ENCODE data around the gene OR2V1. TPM values are rescaled to one million over a fixed set of nuclear protein-coding genes. Genes with fewer than 3 reads are reported as not detected.
"Not testable (repeated sequence)": the region's sequence is repeated elsewhere in the genome, so short reads cannot be mapped to it uniquely, and the experiment has no call there.

OR2V1 gene
- total RNA-seq, 2 donors from 2014 or later, result not detected

DNA sequence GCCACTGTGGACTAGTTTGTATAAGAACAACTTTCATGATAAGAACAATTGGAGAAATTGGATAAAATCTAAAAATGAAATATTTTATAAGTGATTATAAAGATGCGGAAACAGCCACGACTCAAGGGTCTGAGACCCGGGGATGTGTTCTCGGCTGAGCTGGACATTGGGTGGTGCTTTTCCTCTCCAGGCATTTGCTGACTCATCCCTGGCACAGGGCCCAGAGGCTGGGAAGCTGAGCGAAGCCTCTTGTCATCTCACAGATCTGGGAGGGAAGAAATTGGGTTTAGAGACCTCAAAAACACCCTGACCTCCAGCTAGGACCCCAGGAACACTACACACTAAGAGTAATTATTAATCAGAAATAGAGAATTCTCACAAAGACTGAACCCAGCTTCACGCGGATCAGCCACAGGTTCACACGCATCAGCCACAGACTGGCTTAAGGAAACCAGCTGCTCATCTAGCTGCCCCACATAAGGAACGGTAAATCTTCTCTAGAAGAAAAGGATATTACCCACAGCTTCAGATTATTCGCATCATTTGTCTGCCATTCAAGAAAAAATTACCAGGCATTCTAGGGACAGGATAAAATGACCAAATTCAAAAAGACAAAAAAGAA lies 2.8 kb upstream of the OR2V1 start:
- Mint-ChIP-seq H3K27me3 (ENCODE audit: insufficient read depth) (peaks cover 28% of the 10 kb centered on the region), H3K36me3 (ENCODE audit: low read depth) (no peaks in the 10 kb centered on the region), H3K4me3 (no peak overlapping the region), H3K9me3 (peaks cover 23% of the 10 kb centered on the region), H3K27ac (no peak overlapping the region), H3K4me1 (no peaks in the 10 kb centered on the region)
- no peaks in the 10 kb centered on the region for H3K27me3 ChIP-seq (ENCODE audit: control insufficient read depth, insufficient read depth, low read length, poor library complexity, severe bottlenecking)
- no peak overlapping the region for H3K9ac ChIP-seq (ENCODE audit: extremely low read depth, low read length, poor library complexity, severe bottlenecking)
- TF ChIP-seq CTCF (conservative IDR thresholded peaks at IDR 0.05), result no peak
- peaks cover 23% of the 10 kb centered on the region for H3K9me3 ChIP-seq (ENCODE audit: control insufficient read depth, low read length)
- H3K36me3 ChIP-seq (ENCODE audit: control insufficient read depth, insufficient read depth, low read length), result no peaks in the 10 kb centered on the region
- H3K27ac ChIP-seq (ENCODE audit: low read depth, low read length), result no peak overlapping the region
- H3K4me3 ChIP-seq (ENCODE audit: low read length), result no peak overlapping the region
- no peak for DNase-seq
- WGBS, 2 experiments (ENCODE audit: insufficient coverage in 1 of 2, insufficient read length in 1 of 2), result 79 to 88% methylated on average over 7 to 10 of the region's 10 CpGs
- H3K4me1 ChIP-seq (ENCODE audit: control insufficient read depth, insufficient read depth, low read length), result no peaks in the 10 kb centered on the region

GRCh38 chr5:181133083-181133482 lies 2.1 kb upstream of the OR2V1 start:
- H3K27me3 Mint-ChIP-seq (ENCODE audit: insufficient read depth), result peaks cover 34% of the 10 kb centered on the region

DNA sequence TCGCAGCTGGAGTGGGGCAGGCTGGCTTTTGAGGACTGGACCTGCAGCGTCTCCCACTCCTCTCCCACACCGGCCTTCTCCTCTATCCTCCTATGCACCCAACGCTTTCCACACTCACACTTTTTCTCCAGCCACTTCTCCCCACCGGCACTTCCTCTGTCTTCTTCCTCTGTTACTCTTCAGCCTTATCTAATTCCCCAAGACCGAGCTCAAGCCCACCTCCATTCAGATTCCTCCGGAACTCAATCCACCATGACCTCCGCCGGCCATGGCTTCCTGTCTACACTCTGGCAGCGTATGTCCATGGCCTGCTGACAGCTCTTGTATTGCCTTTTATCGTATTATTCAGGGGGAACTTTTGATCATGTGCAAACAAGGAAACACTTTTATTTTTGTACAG lies 545 bp upstream of the OR2V1 start:
- no peak overlapping the region for H3K4me3 Mint-ChIP-seq
- Histone ChIP-seq H3K9me3 (ENCODE audit: control insufficient read depth, low read length) (peaks cover 21% of the 10 kb centered on the region), H3K4me3 (ENCODE audit: low read length) (no peak overlapping the region), H3K4me1 (ENCODE audit: control insufficient read depth, insufficient read depth, low read length) (no peaks in the 10 kb centered on the region), H3K27ac (ENCODE audit: low read depth, low read length) (no peak overlapping the region), H3K36me3 (ENCODE audit: control insufficient read depth, insufficient read depth, low read length) (no peaks in the 10 kb centered on the region), H3K27me3 (ENCODE audit: control insufficient read depth, insufficient read depth, low read length, poor library complexity, severe bottlenecking) (no peaks in the 10 kb centered on the region), H3K9ac (ENCODE audit: extremely low read depth, low read length, poor library complexity, severe bottlenecking) (no peak overlapping the region)
- no peaks in the 10 kb centered on the region for H3K4me1 Mint-ChIP-seq
- peaks cover 3% of the 10 kb centered on the region for H3K9me3 Mint-ChIP-seq
- H3K27me3 Mint-ChIP-seq (ENCODE audit: insufficient read depth), result peaks cover 45% of the 10 kb centered on the region
- no peaks in the 10 kb centered on the region for H3K36me3 Mint-ChIP-seq (ENCODE audit: low read depth)
- 70 to 85% methylated on average over 5 to 10 of the region's 11 CpGs for WGBS, 2 experiments (ENCODE audit: insufficient coverage in 1 of 2, insufficient read length in 1 of 2)
- TF ChIP-seq CTCF (conservative IDR thresholded peaks at IDR 0.05), result no peak
- no peak for DNase-seq
- H3K27ac Mint-ChIP-seq, result no peak overlapping the region

More at GRCh38 chr5:181133083-181133482, 2.1 kb upstream of the OR2V1 start:
- H3K36me3 Mint-ChIP-seq (ENCODE audit: low read depth), result no peaks in the 10 kb centered on the region
- H3K27ac Mint-ChIP-seq, result no peak overlapping the region
- Histone ChIP-seq H3K36me3 (ENCODE audit: control insufficient read depth, insufficient read depth, low read length) (no peaks in the 10 kb centered on the region), H3K27ac (ENCODE audit: low read depth, low read length) (no peak overlapping the region), H3K9ac (ENCODE audit: extremely low read depth, low read length, poor library complexity, severe bottlenecking) (no peak overlapping the region), H3K27me3 (ENCODE audit: control insufficient read depth, insufficient read depth, low read length, poor library complexity, severe bottlenecking) (no peaks in the 10 kb centered on the region), H3K9me3 (ENCODE audit: control insufficient read depth, low read length) (peaks cover 20% of the 10 kb centered on the region), H3K4me3 (ENCODE audit: low read length) (no peak overlapping the region), H3K4me1 (ENCODE audit: control insufficient read depth, insufficient read depth, low read length) (no peaks in the 10 kb centered on the region)
- 76 to 86% methylated on average over 2 to 3 of the region's 3 CpGs for WGBS, 2 experiments (ENCODE audit: insufficient coverage in 1 of 2, insufficient read length in 1 of 2)
- H3K9me3 Mint-ChIP-seq, result peaks cover 16% of the 10 kb centered on the region
- no peak for DNase-seq
- H3K4me3 Mint-ChIP-seq, result no peak overlapping the region
- TF ChIP-seq CTCF (conservative IDR thresholded peaks at IDR 0.05), result no peak
- H3K4me1 Mint-ChIP-seq, result no peaks in the 10 kb centered on the region

DNA sequence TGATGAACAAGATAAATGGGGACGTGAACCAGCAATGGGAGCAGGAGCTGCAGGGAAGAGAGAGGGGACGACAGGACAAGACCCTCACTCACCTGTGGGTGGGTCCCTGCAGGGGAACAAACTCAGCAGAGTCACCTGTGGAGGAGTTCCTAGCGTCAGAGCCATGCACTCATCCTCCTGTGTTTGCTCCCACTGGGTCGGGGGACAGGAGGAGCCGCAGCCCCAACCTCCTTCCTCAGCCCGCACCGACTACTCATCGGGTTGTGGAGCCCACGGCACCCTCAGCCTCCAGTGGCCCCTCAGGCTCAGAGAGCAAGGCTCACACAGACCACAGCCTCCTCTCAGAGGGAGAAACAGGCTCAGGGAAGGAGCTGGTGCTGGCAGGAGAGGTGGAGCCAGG lies 888 bp downstream of the OR2V1 start:
- H3K9me3 ChIP-seq (ENCODE audit: control insufficient read depth, low read length), result peaks cover 27% of the 10 kb centered on the region
- H3K36me3 ChIP-seq (ENCODE audit: control insufficient read depth, insufficient read depth, low read length); H3K4me3 ChIP-seq (ENCODE audit: low read length); DNase-seq; H3K4me1 ChIP-seq (ENCODE audit: control insufficient read depth, insufficient read depth, low read length); H3K4me3 Mint-ChIP-seq; H3K27me3 ChIP-seq (ENCODE audit: control insufficient read depth, insufficient read depth, low read length, poor library complexity, severe bottlenecking); H3K27ac Mint-ChIP-seq; H3K9me3 Mint-ChIP-seq; H3K9ac ChIP-seq (ENCODE audit: extremely low read depth, low read length, poor library complexity, severe bottlenecking); H3K27ac ChIP-seq (ENCODE audit: low read depth, low read length); H3K36me3 Mint-ChIP-seq (ENCODE audit: low read depth); H3K4me1 Mint-ChIP-seq: not testable (repeated sequence)
- H3K27me3 Mint-ChIP-seq (ENCODE audit: insufficient read depth), result peaks cover 47% of the 10 kb centered on the region
- 58 to 73% methylated on average over 2 to 8 of the region's 9 CpGs for WGBS, 2 experiments (ENCODE audit: insufficient coverage in 1 of 2, insufficient read length in 1 of 2)

Data from endodermal cell (in vitro differentiated cells).